Neuronal stem cell (in vitro differentiated cells): ENCODE data around the gene PIEZO2.

ENCODE experiments used
- DNase-seq: peaks from one replicate; pipeline ENCODE4 v3.0.0-alpha.2; 2013; ENCODE audit warnings: low spot score
- H2AFZ ChIP-seq: one replicate; pipeline ENCODE4 v1.6.1; 2013; ENCODE audit warnings: mild to moderate bottlenecking, low read length, inconsistent platforms
- H2AK5ac ChIP-seq: 2 replicates; pipeline ENCODE4 v1.6.1; 2013; ENCODE audit warnings: low read depth, mild to moderate bottlenecking, inconsistent platforms, low read length, moderate library complexity, mixed read lengths
- H2BK120ac ChIP-seq: 2 replicates; pipeline ENCODE4 v1.6.1; 2013; ENCODE audit warnings: low read depth, mild to moderate bottlenecking, inconsistent platforms, low read length, moderate library complexity, mixed read lengths
- H2BK12ac ChIP-seq: one replicate; pipeline ENCODE4 v1.6.1; 2013; ENCODE audit warnings: low read length, inconsistent platforms
- H2BK15ac ChIP-seq: 2 replicates; pipeline ENCODE4 v1.6.1; 2013; ENCODE audit warnings: mild to moderate bottlenecking, low read length, inconsistent platforms, mixed read lengths
- H2BK5ac ChIP-seq: one replicate; pipeline ENCODE4 v1.6.1; 2013; ENCODE audit warnings: inconsistent platforms, mild to moderate bottlenecking, low read length, moderate library complexity
- H3K14ac ChIP-seq: one replicate; pipeline ENCODE4 v1.6.1; 2013; ENCODE audit warnings: low read length, inconsistent platforms
- H3K18ac ChIP-seq: 2 replicates; pipeline ENCODE4 v1.6.1; 2013; ENCODE audit warnings: low read length, inconsistent platforms
- H3K23ac ChIP-seq: 2 replicates; pipeline ENCODE4 v1.6.1; 2013; ENCODE audit warnings: low read depth, mild to moderate bottlenecking, mixed read lengths, low read length, inconsistent platforms; ENCODE audit not compliant: poor library complexity
- H3K27ac ChIP-seq: replicated peaks from 3 replicates; pipeline ENCODE4 v1.5.1; 2013; ENCODE audit warnings: low read length, inconsistent platforms
- H3K27me3 ChIP-seq, 3 experiments: 2 replicates each; pipeline ENCODE4 v1.6.1; 2013; ENCODE audit warnings: low read length in 3 of 3, mild to moderate bottlenecking in 2 of 3, inconsistent platforms in 1 of 3, low read depth in 1 of 3, mixed read lengths in 1 of 3, moderate library complexity in 1 of 3; ENCODE audit not compliant: control insufficient read depth in 3 of 3, insufficient read depth in 3 of 3
- H3K36me3 ChIP-seq, 2 donors: replicated peaks in 1 of 2; 2 replicates each; pipeline ENCODE4 v1.6.1; 2013; ENCODE audit warnings: low read length in 2 of 2; ENCODE audit not compliant: control insufficient read depth in 2 of 2, insufficient read depth in 2 of 2
- H3K4ac ChIP-seq: 2 replicates; pipeline ENCODE4 v1.6.1; 2013; ENCODE audit warnings: inconsistent platforms, mild to moderate bottlenecking, low read length, moderate library complexity
- H3K4me1 ChIP-seq, 2 donors: 1 replicate in 1 of 2; 2 replicates in 1 of 2; pipeline ENCODE4 v1.6.1; 2013; ENCODE audit warnings: low read length in 2 of 2, low read depth in 1 of 2; ENCODE audit not compliant: control insufficient read depth in 2 of 2, insufficient read depth in 1 of 2
- H3K4me2 ChIP-seq: one replicate; pipeline ENCODE4 v1.6.1; 2013; ENCODE audit warnings: mild to moderate bottlenecking, low read length, inconsistent platforms; ENCODE audit not compliant: insufficient read depth, poor library complexity, severe bottlenecking
- H3K4me3 ChIP-seq, 2 donors: 2 replicates each; pipeline ENCODE4 v1.5.1; 2013; ENCODE audit warnings: low read length in 2 of 2, mild to moderate bottlenecking in 2 of 2, inconsistent platforms in 1 of 2, moderate library complexity in 1 of 2
- H3K79me1 ChIP-seq: one replicate; pipeline ENCODE4 v1.6.1; 2013; ENCODE audit warnings: low read depth, mild to moderate bottlenecking, inconsistent platforms, low read length, moderate library complexity
- H3K9ac ChIP-seq: one replicate; pipeline ENCODE4 v1.6.1; 2013; ENCODE audit warnings: mild to moderate bottlenecking, low read depth, low read length, inconsistent platforms; ENCODE audit not compliant: poor library complexity
- H3K9me3 ChIP-seq, 2 donors: replicated peaks in 1 of 2; 2 replicates each; pipeline versions ENCODE3 to v1.6.1; 2013; ENCODE audit warnings: low read length in 2 of 2, mild to moderate bottlenecking in 2 of 2, inconsistent platforms in 1 of 2, low read depth in 1 of 2, mixed read lengths in 1 of 2, moderate library complexity in 1 of 2; ENCODE audit not compliant: control insufficient read depth in 2 of 2, insufficient read depth in 1 of 2
- H4K8ac ChIP-seq: one replicate; pipeline ENCODE4 v1.6.1; 2013; ENCODE audit warnings: low read depth, mild to moderate bottlenecking, inconsistent platforms, low read length, moderate library complexity
- H4K91ac ChIP-seq: one replicate; pipeline ENCODE4 v1.6.1; 2013; ENCODE audit warnings: low read length, low read depth, mild to moderate bottlenecking, inconsistent platforms; ENCODE audit not compliant: poor library complexity
- WGBS, 2 donors: extraction: QIAGEN DNeasy Blood & Tissue Kit; methylation state at CpG; one replicate each; pipeline ENCODE4 v1.1.7; 2013; ENCODE audit warnings: missing lambda C conversion rate in 2 of 2, mixed read lengths in 1 of 2; ENCODE audit not compliant: insufficient read length in 2 of 2, insufficient replicate concordance in 1 of 2; ENCODE audit errors: extremely low coverage in 2 of 2; 5-methylcytosine and 5-hydroxymethylcytosine counted together

The PIEZO2 gene

GRCh38 chr18:10900435-10900834 is 248.9 kb downstream of the PIEZO2 start:
- no CpG with 5 or more reads among the region's 4 CpGs for WGBS, 2 donors
- no peaks in the 10 kb centered on the region for H3K4me1 ChIP-seq

GRCh38 chr18:10899481-10899880 is 249.9 kb downstream of the PIEZO2 start:
- WGBS, 2 donors = no CpG with 5 or more reads among the region's 1 CpG
- no peak overlapping the region for H3K23ac ChIP-seq

More at GRCh38 chr18:10900435-10900834, 248.9 kb downstream of the PIEZO2 start:
- H3K27ac ChIP-seq = no peak overlapping the region
- no peak overlapping the region for H2BK12ac ChIP-seq
- H3K14ac ChIP-seq = no peak overlapping the region
- H3K4ac ChIP-seq = no peak overlapping the region
- H3K23ac ChIP-seq = no peak overlapping the region
- no peak overlapping the region for H3K4me3 ChIP-seq
- DNase-seq = no peak
- H3K18ac ChIP-seq = no peak overlapping the region
- no peak overlapping the region for H2AFZ ChIP-seq
- H3K4me2 ChIP-seq = no peak overlapping the region
- H3K27me3 ChIP-seq = no peaks in the 10 kb centered on the region
- no peaks in the 10 kb centered on the region for H3K9me3 ChIP-seq
- no peaks in the 10 kb centered on the region for H3K79me1 ChIP-seq
- H2BK15ac ChIP-seq = no peak overlapping the region
- no peaks in the 10 kb centered on the region for H3K36me3 ChIP-seq
- H2BK5ac ChIP-seq = no peak overlapping the region
- no peak overlapping the region for H4K91ac ChIP-seq
- no peak overlapping the region for H4K8ac ChIP-seq
- H2BK120ac ChIP-seq = no peak overlapping the region
- no peak overlapping the region for H3K9ac ChIP-seq
- no peak overlapping the region for H2AK5ac ChIP-seq

DNA sequence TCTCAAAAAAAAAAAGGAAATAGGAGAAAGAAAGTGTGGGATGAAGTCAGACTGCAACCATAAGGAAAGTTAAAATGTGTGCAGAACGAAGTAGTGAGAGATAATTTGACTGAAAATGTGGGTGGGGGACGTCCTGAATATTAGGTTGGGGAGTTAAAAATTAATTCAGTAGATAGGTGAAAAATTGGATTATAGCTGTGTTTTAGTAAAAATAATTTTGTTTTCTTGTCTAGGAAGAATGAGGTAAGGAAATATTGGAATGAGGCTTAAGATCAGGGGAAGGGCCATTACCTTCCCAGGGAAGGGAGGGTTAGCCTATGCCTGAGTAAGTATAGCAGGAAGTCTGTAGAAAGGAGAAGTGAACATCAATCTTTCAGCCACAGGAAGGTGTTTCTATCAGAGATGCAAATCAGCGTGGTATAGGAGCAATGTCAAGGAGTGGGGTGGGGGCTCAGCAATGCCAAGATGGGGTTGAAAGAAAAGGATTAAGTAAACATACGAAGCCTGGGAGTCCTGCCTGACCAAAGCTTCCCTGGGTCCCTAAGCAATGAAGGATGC is 250.9 kb downstream of the PIEZO2 start:
- DNase-seq = no peak
- Histone ChIP-seq H3K27me3 (no peaks in the 10 kb centered on the region), H4K8ac (no peak overlapping the region), H2BK15ac (no peak overlapping the region), H3K23ac (no peak overlapping the region), H3K9ac (no peak overlapping the region), H2BK5ac (no peak overlapping the region), H3K4ac (no peak overlapping the region), H3K27ac (no peak overlapping the region), H3K79me1 (no peaks in the 10 kb centered on the region), H3K14ac (no peak overlapping the region), H4K91ac (no peak overlapping the region), H2AK5ac (no peak overlapping the region), H3K18ac (no peak overlapping the region), H3K9me3 (no peaks in the 10 kb centered on the region), H3K36me3 (no peaks in the 10 kb centered on the region), H2BK12ac (no peak overlapping the region), H3K4me3 (no peak overlapping the region), H3K4me2 (no peak overlapping the region), H2BK120ac (no peak overlapping the region), H2AFZ (no peak overlapping the region), H3K4me1 (no peaks in the 10 kb centered on the region)
- WGBS, 2 donors = no CpG with 5 or more reads among the region's 4 CpGs

More at GRCh38 chr18:10899481-10899880, 249.9 kb downstream of the PIEZO2 start:
- DNase-seq = no peak
- Histone ChIP-seq H3K9ac (no peak overlapping the region), H3K27me3 (no peaks in the 10 kb centered on the region), H2AFZ (no peak overlapping the region), H3K4me1 (no peaks in the 10 kb centered on the region), H4K8ac (no peak overlapping the region), H2BK12ac (no peak overlapping the region), H3K4me2 (no peak overlapping the region), H4K91ac (no peak overlapping the region), H3K4me3 (no peak overlapping the region), H2BK5ac (no peak overlapping the region), H3K79me1 (no peaks in the 10 kb centered on the region), H3K18ac (no peak overlapping the region), H3K14ac (no peak overlapping the region), H3K36me3 (no peaks in the 10 kb centered on the region), H3K4ac (no peak overlapping the region), H2AK5ac (no peak overlapping the region), H3K9me3 (no peaks in the 10 kb centered on the region), H2BK120ac (no peak overlapping the region), H2BK15ac (no peak overlapping the region), H3K27ac (no peak overlapping the region)

GRCh38 chr18:10896851-10897250 is 252.5 kb downstream of the PIEZO2 start:
- Histone ChIP-seq H4K8ac (no peak overlapping the region), H3K79me1 (no peaks in the 10 kb centered on the region), H3K4ac (no peak overlapping the region), H2BK5ac (no peak overlapping the region), H3K36me3 (no peaks in the 10 kb centered on the region), H3K23ac (no peak overlapping the region), H3K4me3 (no peak overlapping the region), H3K18ac (no peak overlapping the region), H2AK5ac (no peak overlapping the region), H3K27me3 (no peaks in the 10 kb centered on the region), H3K9ac (no peak overlapping the region), H3K4me2 (no peak overlapping the region), H3K9me3 (no peaks in the 10 kb centered on the region), H3K14ac (no peak overlapping the region), H3K4me1 (peaks cover 0 to 2% of the 10 kb centered on the region in 2 donors), H2BK120ac (no peak overlapping the region), H2BK12ac (no peak overlapping the region), H3K27ac (no peak overlapping the region), H2AFZ (no peak overlapping the region), H4K91ac (no peak overlapping the region), H2BK15ac (no peak overlapping the region)
- no CpG with 5 or more reads among the region's 3 CpGs for WGBS, 2 donors
- DNase-seq = no peak
